Measurements from ENCODE around the gene HSDL2. TPM values are rescaled to one million over a fixed set of nuclear protein-coding genes. Genes with fewer than 3 reads are reported as not detected.

The HSDL2 gene
- total RNA-seq, 2 donors from 2014 or later = 31.7 to 36.3 TPM

GRCh38 chr9:112496074-112496722, 116.3 kb downstream of the HSDL2 start:
- peaks cover 7% of the 10 kb centered on the region for H3K9me3 ChIP-seq
- ATAC-seq (ENCODE audit: insufficient number of reproducible peaks, low FRiP score, low read depth) = no peak
- no peak for DNase-seq (ENCODE audit: low spot score)
- H3K27ac ChIP-seq = no peak overlapping the region
- no peak for TF ChIP-seq CTCF (IDR thresholded peaks at IDR 0.05)
- no peaks in the 10 kb centered on the region for H3K27me3 ChIP-seq (replicated peaks; ENCODE audit: insufficient read depth)
- H3K36me3 ChIP-seq = no peaks in the 10 kb centered on the region
- H3K4me1 ChIP-seq (ENCODE audit: control insufficient read depth in 1 of 2, low read depth in 2 of 2) = peaks cover 0 to 9% of the 10 kb centered on the region in 2 donors
- no peak overlapping the region for H3K4me3 ChIP-seq

GRCh38 chr9:112500842-112501241, 120.9 kb downstream of the HSDL2 start:
- H3K9me3 ChIP-seq = no peaks in the 10 kb centered on the region
- no peaks in the 10 kb centered on the region for H3K4me1 ChIP-seq (ENCODE audit: control insufficient read depth in 1 of 2, low read depth in 2 of 2)
- no peaks in the 10 kb centered on the region for H3K36me3 ChIP-seq
- no peak for TF ChIP-seq CTCF (IDR thresholded peaks at IDR 0.05)
- DNase-seq (ENCODE audit: low spot score) (no peak), ATAC-seq (ENCODE audit: insufficient number of reproducible peaks, low FRiP score, low read depth) (no peak)
- no peak overlapping the region for H3K4me3 ChIP-seq
- H3K27ac ChIP-seq = no peak overlapping the region
- H3K27me3 ChIP-seq (replicated peaks; ENCODE audit: insufficient read depth) = no peaks in the 10 kb centered on the region

- no peak overlapping the region for H3K4me3 ChIP-seq
- H3K27me3 ChIP-seq (replicated peaks; ENCODE audit: insufficient read depth) = no peaks in the 10 kb centered on the region
- H3K9me3 ChIP-seq = no peaks in the 10 kb centered on the region
- no peak overlapping the region for H3K27ac ChIP-seq
- no peaks in the 10 kb centered on the region for H3K4me1 ChIP-seq (ENCODE audit: control insufficient read depth in 1 of 2, low read depth in 2 of 2)
- no peak for DNase-seq (ENCODE audit: low spot score)
- no peak for TF ChIP-seq CTCF (IDR thresholded peaks at IDR 0.05)
- no peaks in the 10 kb centered on the region for H3K36me3 ChIP-seq
- no peak for ATAC-seq (ENCODE audit: insufficient number of reproducible peaks, low FRiP score, low read depth)
These were observed 121.4 kb downstream of the HSDL2 start for GRCh38 chr9:112501287-112501686.

- H3K9me3 ChIP-seq = no peaks in the 10 kb centered on the region
- no peak for ATAC-seq (ENCODE audit: insufficient number of reproducible peaks, low FRiP score, low read depth)
- H3K27ac ChIP-seq = no peak overlapping the region
- H3K36me3 ChIP-seq = no peaks in the 10 kb centered on the region
- DNase-seq (ENCODE audit: low spot score) = no peak
- H3K4me3 ChIP-seq = no peak overlapping the region
- no peaks in the 10 kb centered on the region for H3K27me3 ChIP-seq (replicated peaks; ENCODE audit: insufficient read depth)
- TF ChIP-seq CTCF (IDR thresholded peaks at IDR 0.05) = no peak
- no peaks in the 10 kb centered on the region for H3K4me1 ChIP-seq (ENCODE audit: control insufficient read depth in 1 of 2, low read depth in 2 of 2)
These were observed 122.5 kb downstream of the HSDL2 start for GRCh38 chr9:112502175-112502946.

GRCh38 chr9:112503170-112503569, 123.3 kb downstream of the HSDL2 start:
- H3K9me3 ChIP-seq = no peaks in the 10 kb centered on the region
- ATAC-seq (ENCODE audit: insufficient number of reproducible peaks, low FRiP score, low read depth) = no peak

More at GRCh38 chr9:112503170-112503569, 123.3 kb downstream of the HSDL2 start:
- Histone ChIP-seq H3K27me3 (replicated peaks; ENCODE audit: insufficient read depth) (no peaks in the 10 kb centered on the region), H3K27ac (no peak overlapping the region), H3K4me1 (ENCODE audit: control insufficient read depth in 1 of 2, low read depth in 2 of 2) (no peaks in the 10 kb centered on the region), H3K36me3 (no peaks in the 10 kb centered on the region), H3K4me3 (no peak overlapping the region)
- DNase-seq (ENCODE audit: low spot score) = no peak
- TF ChIP-seq CTCF (IDR thresholded peaks at IDR 0.05) = no peak
